ELF-1 (cell line): ENCODE measurements around the gene CENPV.
"Not testable (repeated sequence)": the region's sequence is repeated elsewhere in the genome, so short reads cannot be mapped to it uniquely, and the experiment has no call there.

ENCODE experiments used
- DNase-seq: peaks from one replicate; pipeline ENCODE4 v3.0.0-alpha.2; 2016; ENCODE audit warnings: low read depth, low spot score

CENPV gene

GRCh38 chr17:16313139-16314090, 39.9 kb downstream of the CENPV start:
- no peak for DNase-seq

GRCh38 chr17:16312061-16312460, 41.2 kb downstream of the CENPV start:
- not testable (repeated sequence) for DNase-seq

GRCh38 chr17:16306211-16306610, 47.1 kb downstream of the CENPV start:
- DNase-seq = no peak

- peak; percentile 60 for DNase-seq
These were observed 48.4 kb downstream of the CENPV start for GRCh38 chr17:16304830-16305229.

DNA sequence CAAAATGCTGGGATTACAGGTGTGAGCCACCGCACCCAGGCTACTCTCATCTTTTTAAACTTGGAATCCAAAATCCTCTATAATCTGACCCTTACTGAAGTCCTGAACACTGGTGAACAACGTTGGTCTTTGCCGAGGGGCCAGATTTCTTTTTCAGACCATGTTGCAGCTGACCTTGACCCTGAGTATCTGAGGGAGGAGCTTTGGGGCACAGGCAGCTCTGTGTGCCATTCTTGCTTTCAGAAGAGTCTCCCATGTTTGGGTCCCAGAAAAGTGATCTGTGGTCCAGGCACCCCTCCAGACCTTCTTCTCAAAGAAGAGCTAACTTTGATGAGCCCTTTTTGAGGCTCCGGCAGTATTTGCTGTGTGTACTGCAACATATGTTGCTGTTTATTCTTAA, 50.4 kb downstream of the CENPV start:
- DNase-seq = no peak

DNA sequence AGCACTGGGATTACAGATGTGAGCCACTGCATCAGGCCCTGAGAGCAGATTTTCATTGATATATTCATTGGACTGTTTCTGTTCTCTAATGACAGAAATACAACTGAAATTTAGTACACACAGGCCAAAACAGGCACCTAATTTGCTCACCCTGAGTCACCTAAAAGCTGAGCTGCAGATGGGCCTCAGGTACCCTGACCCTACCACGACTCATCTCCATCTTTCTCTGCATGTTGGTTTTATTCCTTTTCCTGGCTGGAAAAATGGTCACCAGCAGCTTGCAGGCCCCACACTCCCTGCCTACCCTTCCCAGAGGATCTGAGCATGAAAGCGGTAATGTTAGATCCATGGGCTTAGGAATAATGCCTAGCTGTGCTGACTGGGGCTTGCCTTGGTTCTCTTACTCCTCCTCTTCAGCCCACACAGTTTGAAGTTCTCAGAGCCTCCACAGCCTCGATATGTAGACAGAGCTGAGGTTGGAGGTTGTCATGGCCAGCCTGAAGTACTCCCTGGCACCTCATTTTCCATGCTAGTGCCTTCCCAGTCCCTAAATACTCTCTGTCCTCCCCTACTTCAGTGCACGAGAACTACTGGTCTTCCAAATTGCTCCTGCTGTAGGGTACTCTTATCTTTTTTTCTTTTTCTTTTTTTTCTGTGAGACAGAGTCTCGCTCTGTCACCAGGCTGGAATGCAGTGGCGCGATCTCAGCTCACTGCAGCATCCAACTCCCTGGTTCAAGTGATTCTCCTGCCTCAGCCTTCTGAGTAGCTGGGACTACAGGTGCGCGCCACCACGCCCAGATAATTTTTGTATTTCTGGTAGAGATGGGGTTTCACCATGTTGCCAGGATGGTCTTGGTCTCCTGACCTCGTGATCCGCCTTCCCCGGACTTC, 51.1 kb downstream of the CENPV start:
- DNase-seq = no peak

DNA sequence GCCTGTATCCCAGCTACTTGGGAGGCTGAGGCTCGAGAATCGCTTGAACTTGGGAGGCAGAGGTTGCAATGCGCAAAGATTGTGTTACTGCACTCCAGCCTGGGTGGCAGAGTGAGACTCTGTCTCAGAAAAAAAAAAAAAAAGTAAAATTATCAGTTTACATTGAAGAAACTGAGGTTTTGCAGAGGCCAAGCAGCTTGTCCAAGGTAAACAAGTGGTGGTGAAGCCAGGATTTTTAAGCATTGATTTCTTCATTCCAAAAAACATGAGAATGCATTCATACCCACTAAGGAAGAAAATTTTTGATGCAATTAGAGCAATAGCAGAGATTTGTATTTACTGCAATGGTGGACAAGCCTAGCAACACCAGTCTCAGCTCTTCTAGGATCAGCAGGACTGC, 52.7 kb downstream of the CENPV start:
- no peak for DNase-seq

GRCh38 chr17:16298140-16298662, 55.1 kb downstream of the CENPV start:
- DNase-seq = no peak

GRCh38 chr17:16297367-16298139, 55.7 kb downstream of the CENPV start:
- peak; percentile 52 for DNase-seq

DNA sequence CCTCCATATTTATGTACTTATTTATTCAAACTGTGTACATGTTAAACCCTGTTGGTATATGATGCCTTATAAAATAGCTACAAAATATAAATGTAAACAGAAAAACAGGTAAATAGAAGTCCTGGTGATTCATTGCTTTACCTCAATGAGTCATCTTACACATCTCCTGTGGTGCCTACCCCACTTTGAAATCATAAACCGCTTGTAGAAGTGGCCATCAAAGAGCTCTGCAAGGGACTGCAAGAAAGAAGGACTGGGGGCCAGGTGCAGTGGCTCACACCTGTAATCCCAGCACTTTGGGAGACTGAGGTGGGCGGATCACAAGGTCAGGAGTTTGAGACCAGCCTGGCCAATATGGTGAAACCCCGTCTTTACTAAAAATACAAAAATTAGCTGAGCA, 57.2 kb downstream of the CENPV start:
- not testable (repeated sequence) for DNase-seq

DNA sequence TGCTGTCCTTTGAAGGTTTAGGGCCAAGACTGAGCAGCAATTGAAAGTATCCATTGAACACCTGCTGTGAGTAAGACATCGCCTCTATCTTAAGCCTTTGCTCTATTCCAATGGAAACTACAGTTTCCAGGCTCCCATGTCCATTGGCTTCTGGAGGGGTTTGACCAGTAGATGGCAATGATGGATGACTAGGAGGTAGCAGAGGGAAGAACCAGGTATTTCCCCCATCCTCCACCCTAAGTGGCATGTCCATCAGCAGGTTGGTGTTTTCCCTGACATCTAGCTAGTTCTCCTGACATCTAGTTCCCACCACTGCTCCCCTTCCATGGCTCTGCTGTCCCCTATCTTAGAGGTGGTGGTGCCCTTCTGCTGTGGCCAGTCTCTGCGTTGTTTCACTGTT, 58.7 kb downstream of the CENPV start:
- DNase-seq = no peak

DNA sequence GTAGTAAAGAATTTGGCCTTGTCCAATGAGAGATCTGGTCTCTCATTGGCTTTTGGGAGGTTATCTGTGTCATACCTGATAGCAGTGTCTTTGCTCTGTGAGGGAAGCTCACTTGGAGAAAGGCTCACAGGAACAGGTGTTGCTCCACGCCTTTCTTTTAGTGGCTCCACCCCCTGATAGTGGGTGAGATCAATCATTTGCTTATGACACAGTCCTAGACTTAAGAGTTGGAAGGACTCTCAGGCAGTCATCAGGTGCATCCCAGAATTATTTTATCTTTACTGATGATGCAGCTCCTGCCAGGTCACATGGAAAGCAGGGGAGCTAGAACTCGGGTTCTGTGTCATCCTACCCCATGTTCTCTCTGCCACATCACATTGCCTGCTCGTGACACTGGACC, 59.3 kb downstream of the CENPV start:
- DNase-seq = no peak
